ENCODE measurements around the gene CACNB4.

DNA sequence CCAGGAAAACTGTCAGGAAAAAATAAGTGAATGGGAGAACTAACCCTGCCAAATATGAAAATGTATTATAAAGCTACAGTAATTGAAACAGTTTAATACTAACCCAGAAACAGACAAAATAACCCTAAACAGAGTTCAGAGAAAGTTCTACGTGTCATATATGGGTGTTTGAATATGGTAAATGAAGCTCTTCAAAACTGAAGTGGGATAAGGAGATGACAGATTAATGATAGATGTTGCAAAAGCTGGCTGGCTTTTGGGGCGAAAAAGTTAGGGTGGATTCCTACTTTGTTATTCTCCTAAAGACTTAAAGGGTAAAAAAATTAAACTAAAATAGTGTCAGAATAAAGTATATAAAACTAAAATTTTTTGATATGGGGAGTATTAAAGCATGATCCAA lies 168.8 kb downstream of the CACNB4 start:
- TF ChIP-seq, protein P1, sequence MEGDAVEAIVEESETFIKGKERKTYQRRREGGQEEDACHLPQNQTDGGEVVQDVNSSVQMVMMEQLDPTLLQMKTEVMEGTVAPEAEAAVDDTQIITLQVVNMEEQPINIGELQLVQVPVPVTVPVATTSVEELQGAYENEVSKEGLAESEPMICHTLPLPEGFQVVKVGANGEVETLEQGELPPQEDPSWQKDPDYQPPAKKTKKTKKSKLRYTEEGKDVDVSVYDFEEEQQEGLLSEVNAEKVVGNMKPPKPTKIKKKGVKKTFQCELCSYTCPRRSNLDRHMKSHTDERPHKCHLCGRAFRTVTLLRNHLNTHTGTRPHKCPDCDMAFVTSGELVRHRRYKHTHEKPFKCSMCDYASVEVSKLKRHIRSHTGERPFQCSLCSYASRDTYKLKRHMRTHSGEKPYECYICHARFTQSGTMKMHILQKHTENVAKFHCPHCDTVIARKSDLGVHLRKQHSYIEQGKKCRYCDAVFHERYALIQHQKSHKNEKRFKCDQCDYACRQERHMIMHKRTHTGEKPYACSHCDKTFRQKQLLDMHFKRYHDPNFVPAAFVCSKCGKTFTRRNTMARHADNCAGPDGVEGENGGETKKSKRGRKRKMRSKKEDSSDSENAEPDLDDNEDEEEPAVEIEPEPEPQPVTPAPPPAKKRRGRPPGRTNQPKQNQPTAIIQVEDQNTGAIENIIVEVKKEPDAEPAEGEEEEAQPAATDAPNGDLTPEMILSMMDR (IDR thresholded peaks at IDR 0.05), result no peak
- TF ChIP-seq POLR2AphosphoS5 (IDR thresholded peaks at IDR 0.05), result no peak
- no peak for TF ChIP-seq POLR2A (IDR thresholded peaks at IDR 0.05)
- TF ChIP-seq EP300 (IDR thresholded peaks at IDR 0.05; ENCODE audit: low read depth), result no peak
